GM20000 (cell line): Measurements from ENCODE around the gene PTPRN2.
A peak's percentile ranks its signal among the peaks of the same experiment; 100 is the strongest.
"Not testable (repeated sequence)": the region's sequence is repeated elsewhere in the genome, so short reads cannot be mapped to it uniquely, and the experiment has no call there.

Experiments
- DNase-seq: peaks from one replicate; pipeline ENCODE4 v3.0.0; 2012; ENCODE audit warnings: low spot score
- CTCF ChIP-seq: IDR thresholded peaks from 2 replicates; pipeline ENCODE4 v1.5.1; 2012; ENCODE audit warnings: mild to moderate bottlenecking, control low read depth; ENCODE audit errors: extremely low read depth, missing control alignments

Gene PTPRN2

GRCh38 chr7:157568770-157569584 is 1018.6 kb downstream of the PTPRN2 start:
- DNase-seq, result peak; percentile 67
- TF ChIP-seq CTCF, result no peak

GRCh38 chr7:157568106-157568769 is 1019.4 kb downstream of the PTPRN2 start:
- TF ChIP-seq CTCF, result no peak
- DNase-seq, result no peak

GRCh38 chr7:157567666-157568065 is 1020.0 kb downstream of the PTPRN2 start:
- DNase-seq, result no peak
- TF ChIP-seq CTCF, result no peak

GRCh38 chr7:157566631-157567006 is 1021.0 kb downstream of the PTPRN2 start:
- no peak for DNase-seq
- TF ChIP-seq CTCF, result no peak

- DNase-seq, result no peak
- TF ChIP-seq CTCF, result no peak
These were observed 1021.5 kb downstream of the PTPRN2 start for GRCh38 chr7:157565981-157566630.

GRCh38 chr7:157565201-157565626 is 1022.4 kb downstream of the PTPRN2 start:
- DNase-seq, result no peak
- no peak for TF ChIP-seq CTCF

DNA sequence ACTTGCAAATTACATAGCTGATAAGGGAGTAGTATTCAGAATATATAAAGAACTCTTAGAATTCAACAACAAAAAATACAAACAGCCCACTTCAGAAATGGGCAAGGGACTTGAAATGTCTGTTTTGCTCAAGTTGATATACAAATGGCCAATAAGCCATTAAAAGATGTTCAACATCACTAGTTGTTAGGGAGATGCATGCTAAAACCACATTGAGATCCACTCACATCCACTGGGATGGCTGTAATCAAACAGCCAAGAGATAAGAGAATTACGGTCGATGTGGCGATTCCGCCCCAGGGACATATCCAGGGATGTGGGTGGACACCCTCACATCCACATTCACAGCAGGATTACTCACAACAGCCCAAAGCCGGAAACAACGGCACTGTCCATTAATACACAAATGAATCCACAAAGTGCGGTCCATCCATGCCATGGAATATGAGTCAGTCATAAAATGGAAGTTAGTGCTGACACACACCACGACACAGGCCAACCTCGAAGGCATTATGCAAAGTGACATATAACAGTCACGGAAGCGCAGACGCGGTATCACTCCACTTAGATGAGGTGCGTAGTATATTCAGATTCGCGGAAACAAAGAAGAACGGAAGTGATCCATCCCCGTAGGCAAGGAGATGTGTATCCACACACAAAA is 1023.0 kb downstream of the PTPRN2 start:
- no peak for DNase-seq

DNA sequence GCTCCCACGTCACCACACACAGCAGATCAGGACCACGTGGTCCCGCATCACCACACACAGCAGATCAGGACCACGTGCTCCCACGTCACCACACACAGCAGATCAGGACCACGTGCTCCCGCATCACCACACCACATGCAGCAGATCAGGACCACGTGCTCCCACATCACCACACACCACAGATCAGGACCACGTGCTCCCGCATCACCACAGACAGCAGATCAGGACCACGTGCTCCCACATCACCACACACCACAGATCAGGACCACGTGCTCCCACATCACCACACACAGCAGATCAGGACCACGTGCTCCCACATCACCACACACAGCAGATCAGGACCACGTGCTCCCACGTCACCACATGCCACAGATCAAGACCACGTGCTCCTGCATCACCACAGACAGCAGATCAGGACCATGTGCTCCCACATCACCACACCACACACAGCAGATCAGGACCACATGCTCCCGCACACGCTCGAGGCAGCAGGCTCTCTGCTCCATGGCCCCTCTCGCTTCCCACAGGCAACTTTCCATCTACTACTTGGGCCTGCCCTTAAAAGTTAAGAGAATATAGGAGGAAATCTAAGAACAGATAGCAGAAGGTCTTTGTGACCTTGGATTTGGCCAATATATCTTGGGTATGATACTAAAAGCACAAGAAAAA is 1024.0 kb downstream of the PTPRN2 start:
- DNase-seq, result not testable (repeated sequence)

More for the DNA sequence above, 1023.0 kb downstream of the PTPRN2 start:
- no peak for TF ChIP-seq CTCF

DNA sequence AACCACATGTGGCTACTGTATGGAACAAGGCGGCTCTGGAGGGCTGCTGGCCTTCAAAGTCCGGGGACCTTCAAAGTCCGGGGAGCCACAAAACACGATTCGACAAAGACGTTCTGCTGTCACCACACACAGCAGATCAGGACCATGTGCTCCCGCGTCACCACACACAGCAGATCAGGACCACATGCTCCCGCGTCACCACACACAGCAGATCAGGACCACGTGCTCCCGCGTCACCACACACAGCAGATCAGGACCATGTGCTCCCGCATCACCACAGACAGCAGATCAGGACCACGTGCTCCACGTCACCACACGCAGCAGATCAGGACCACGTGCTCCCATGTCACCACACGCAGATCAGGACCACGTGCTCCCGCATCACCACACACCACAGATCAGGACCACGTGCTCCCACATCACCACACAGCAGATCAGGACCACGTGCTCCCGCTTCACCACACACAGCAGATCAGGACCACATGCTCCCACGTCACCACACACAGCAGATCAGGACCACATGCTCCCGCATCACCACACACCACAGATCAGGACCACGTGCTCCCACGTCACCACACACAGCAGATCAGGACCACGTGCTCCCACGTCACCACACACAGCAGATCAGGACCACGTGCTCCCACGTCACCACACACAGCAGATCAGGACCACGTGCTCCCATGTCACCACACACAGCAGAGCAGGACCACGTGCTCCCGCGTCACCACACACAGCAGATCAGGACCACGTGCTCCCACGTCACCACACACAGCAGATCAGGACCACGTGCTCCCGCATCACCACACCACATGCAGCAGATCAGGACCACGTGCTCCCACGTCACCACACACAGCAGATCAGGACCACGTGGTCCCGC is 1024.9 kb downstream of the PTPRN2 start:
- DNase-seq, result not testable (repeated sequence)
